K562 (cell line): Measurements from ENCODE around the gene ZNF821. TPM values are rescaled to one million over a fixed set of nuclear protein-coding genes. Genes with fewer than 3 reads are reported as not detected.

Experiments
- DMBX1 ChIP-seq: fragments of 250-450 bp; sonication (Bioruptor Pico); IDR thresholded peaks from 2 replicates; pipeline ENCODE4 v1.8.0; 2022; ENCODE audit warnings: inconsistent platforms, mild to moderate bottlenecking, moderate library complexity, borderline replicate concordance
- EGR1 ChIP-seq: fragments of 450-650 bp; conservative IDR thresholded peaks from 2 replicates; pipeline ENCODE4 v1.6.1; 2017; ENCODE audit warnings: mild to moderate bottlenecking
- JUND ChIP-seq, 2 experiments: IDR thresholded peaks; 2 replicates in 1 of 2; 3 replicates in 1 of 2; pipeline ENCODE4 v1.6.1; 2011; ENCODE audit warnings: borderline replicate concordance in 2 of 2, low read depth in 2 of 2, low read length in 2 of 2, improper control_type of control experiment in 1 of 2, missing biosample characterization in 1 of 2, missing genetic modification characterization in 1 of 2, missing genetic modification reagents in 1 of 2
- PHB ChIP-seq: fragments of 250-450 bp; sonication (Bioruptor Pico); IDR thresholded peaks from 2 replicates; pipeline ENCODE4 v1.5.0; 2021
- RAD51 ChIP-seq: fragments of 450-650 bp; IDR thresholded peaks from 2 replicates; pipeline ENCODE4 v1.7.1; 2016; ENCODE audit warnings: low read depth, mild to moderate bottlenecking, borderline replicate concordance
- TBL1XR1 ChIP-seq, 2 experiments: IDR thresholded peaks; 2 replicates each; pipeline ENCODE4 v1.6.1; 2012; ENCODE audit warnings: improper control_type of control experiment in 2 of 2, low read length in 2 of 2, mild to moderate bottlenecking in 1 of 2
- ZBED1 ChIP-seq: IDR thresholded peaks from 2 replicates; pipeline ENCODE4 v1.6.1; 2014
- ZBTB7A ChIP-seq: IDR thresholded peaks from 2 replicates; pipeline ENCODE4 v1.6.1; 2011; ENCODE audit warnings: low read depth, mild to moderate bottlenecking, low read length, moderate library complexity, borderline replicate concordance; ENCODE audit not compliant: control insufficient read depth
- polyA plus RNA-seq, 8 experiments: library from polyadenylated mRNA; depleted of rRNA in 4 of 8; stranded (reverse) in 5 of 8; unstranded in 3 of 8; fragments of >200 nt; fragmentation: Nextera tagmentation in 2 of 8; fragmentation: Illumina TruSeq in 1 of 8; extraction: Ambion mirVana in 2 of 8; extraction: Trizol in 1 of 8; gene quantifications; 2 replicates each; pipeline versions ENCODE4 v1.2.1 to v1.2.3, GENCODE V29; 2011 to 2014; ENCODE audit warnings: inconsistent platforms in 1 of 8, missing spikeins in 1 of 8
- total RNA-seq, 7 experiments: library from RNA; depleted of rRNA in 6 of 7; stranded (reverse); fragments of >200 nt in 6 of 7; fragmentation: Illumina TruSeq in 2 of 7; extraction: Trizol in 2 of 7; gene quantifications; 2 replicates each; pipeline versions ENCODE4 v1.2.1 to v1.2.3, GENCODE V29; 2011 to 2021; ENCODE audit warnings: low replicate concordance in 1 of 7
- TF ChIP-seq, protein P1 (sequence below): fragments of 200-800 bp; sonication (Bioruptor generic); IDR thresholded peaks from 2 replicates; pipeline ENCODE4 v1.6.1; 2017; ENCODE audit warnings: missing genetic modification characterization, missing compliant biosample characterization
- TF ChIP-seq, protein P2 (sequence below): fragments of 250-450 bp; sonication (Bioruptor Pico); IDR thresholded peaks from 2 replicates; pipeline ENCODE4 v1.4.0; 2020
- TF ChIP-seq, protein P3 (sequence below): sonication (generic); formaldehyde crosslinking; IDR thresholded peaks from 2 replicates; pipeline ENCODE4 v1.8.1; 2022; ENCODE audit warnings: missing genetic modification reagents
- TF ChIP-seq, protein P4 (sequence below): sonication (generic); formaldehyde crosslinking; IDR thresholded peaks from 2 replicates; pipeline ENCODE4 v1.8.0; 2022; ENCODE audit warnings: mild to moderate bottlenecking, missing genetic modification reagents
- TF ChIP-seq, protein P5 (sequence below): IDR thresholded peaks from 2 replicates; pipeline ENCODE4 v1.6.1; 2012; ENCODE audit warnings: low read depth, low read length, improper control_type of control experiment, borderline replicate concordance

Gene ZNF821
- total and polyA plus RNA-seq, 9 of the 15 experiments (the other 6 are each of a cell fraction or from before 2014, with no cell fraction given) = 0.38 to 5.6 (median 3.6) TPM

DNA sequence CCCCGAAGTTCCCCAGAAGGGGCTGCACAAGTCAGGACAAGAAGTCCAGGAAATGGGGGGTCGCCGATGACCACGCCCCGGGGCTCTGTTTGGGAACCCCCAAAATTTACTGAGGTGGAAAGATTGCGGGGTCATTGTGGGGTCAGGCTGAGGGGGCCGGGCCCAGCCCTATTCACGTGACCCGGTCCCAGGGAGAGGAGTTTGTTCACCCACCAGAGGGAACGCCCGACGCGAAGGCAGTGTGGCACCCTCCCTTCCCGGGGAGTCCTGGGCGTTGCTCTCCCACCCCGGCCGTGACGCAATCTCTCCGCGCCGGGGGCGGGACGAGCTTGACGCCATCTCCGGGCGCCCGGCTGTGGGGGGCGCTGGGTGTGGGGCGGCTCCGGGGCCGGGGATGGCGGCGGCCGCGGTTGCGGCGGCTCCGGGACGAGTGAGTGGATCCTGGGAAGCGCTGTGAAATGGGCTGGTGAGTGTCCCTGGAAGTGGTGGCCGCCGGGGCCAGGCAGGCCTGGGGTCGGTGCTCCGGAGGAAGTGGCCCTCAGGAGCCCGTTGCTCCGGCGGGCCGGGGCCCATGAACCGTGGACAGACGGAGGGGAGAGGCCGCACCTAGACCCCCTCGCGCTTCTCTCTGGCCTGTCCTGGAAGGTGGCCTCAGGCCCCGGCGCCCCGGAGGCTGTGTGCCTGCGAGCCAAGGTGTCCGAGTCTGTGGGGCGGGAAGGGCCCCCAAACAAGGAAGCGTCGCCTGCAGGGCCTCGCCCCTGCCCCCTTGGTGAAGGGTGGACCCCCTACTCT lies 38.1 kb downstream of the ZNF821 start, which contains the start of gene ATXN1L (continued):
- TF ChIP-seq JUND (IDR thresholded peaks at IDR 0.05; ENCODE audit: borderline replicate concordance, low read depth, low read length) = peak; percentile 77; the same call in 1 of the 2 replicates
- no peak; the same call in 2 of the 3 replicates for TF ChIP-seq JUND (tag; IDR thresholded peaks at IDR 0.05; ENCODE audit: borderline replicate concordance, low read depth, low read length)
- TF ChIP-seq, protein P1, sequence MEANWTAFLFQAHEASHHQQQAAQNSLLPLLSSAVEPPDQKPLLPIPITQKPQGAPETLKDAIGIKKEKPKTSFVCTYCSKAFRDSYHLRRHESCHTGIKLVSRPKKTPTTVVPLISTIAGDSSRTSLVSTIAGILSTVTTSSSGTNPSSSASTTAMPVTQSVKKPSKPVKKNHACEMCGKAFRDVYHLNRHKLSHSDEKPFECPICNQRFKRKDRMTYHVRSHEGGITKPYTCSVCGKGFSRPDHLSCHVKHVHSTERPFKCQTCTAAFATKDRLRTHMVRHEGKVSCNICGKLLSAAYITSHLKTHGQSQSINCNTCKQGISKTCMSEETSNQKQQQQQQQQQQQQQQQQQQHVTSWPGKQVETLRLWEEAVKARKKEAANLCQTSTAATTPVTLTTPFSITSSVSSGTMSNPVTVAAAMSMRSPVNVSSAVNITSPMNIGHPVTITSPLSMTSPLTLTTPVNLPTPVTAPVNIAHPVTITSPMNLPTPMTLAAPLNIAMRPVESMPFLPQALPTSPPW = peak; percentile 97
- TF ChIP-seq, protein P2, sequence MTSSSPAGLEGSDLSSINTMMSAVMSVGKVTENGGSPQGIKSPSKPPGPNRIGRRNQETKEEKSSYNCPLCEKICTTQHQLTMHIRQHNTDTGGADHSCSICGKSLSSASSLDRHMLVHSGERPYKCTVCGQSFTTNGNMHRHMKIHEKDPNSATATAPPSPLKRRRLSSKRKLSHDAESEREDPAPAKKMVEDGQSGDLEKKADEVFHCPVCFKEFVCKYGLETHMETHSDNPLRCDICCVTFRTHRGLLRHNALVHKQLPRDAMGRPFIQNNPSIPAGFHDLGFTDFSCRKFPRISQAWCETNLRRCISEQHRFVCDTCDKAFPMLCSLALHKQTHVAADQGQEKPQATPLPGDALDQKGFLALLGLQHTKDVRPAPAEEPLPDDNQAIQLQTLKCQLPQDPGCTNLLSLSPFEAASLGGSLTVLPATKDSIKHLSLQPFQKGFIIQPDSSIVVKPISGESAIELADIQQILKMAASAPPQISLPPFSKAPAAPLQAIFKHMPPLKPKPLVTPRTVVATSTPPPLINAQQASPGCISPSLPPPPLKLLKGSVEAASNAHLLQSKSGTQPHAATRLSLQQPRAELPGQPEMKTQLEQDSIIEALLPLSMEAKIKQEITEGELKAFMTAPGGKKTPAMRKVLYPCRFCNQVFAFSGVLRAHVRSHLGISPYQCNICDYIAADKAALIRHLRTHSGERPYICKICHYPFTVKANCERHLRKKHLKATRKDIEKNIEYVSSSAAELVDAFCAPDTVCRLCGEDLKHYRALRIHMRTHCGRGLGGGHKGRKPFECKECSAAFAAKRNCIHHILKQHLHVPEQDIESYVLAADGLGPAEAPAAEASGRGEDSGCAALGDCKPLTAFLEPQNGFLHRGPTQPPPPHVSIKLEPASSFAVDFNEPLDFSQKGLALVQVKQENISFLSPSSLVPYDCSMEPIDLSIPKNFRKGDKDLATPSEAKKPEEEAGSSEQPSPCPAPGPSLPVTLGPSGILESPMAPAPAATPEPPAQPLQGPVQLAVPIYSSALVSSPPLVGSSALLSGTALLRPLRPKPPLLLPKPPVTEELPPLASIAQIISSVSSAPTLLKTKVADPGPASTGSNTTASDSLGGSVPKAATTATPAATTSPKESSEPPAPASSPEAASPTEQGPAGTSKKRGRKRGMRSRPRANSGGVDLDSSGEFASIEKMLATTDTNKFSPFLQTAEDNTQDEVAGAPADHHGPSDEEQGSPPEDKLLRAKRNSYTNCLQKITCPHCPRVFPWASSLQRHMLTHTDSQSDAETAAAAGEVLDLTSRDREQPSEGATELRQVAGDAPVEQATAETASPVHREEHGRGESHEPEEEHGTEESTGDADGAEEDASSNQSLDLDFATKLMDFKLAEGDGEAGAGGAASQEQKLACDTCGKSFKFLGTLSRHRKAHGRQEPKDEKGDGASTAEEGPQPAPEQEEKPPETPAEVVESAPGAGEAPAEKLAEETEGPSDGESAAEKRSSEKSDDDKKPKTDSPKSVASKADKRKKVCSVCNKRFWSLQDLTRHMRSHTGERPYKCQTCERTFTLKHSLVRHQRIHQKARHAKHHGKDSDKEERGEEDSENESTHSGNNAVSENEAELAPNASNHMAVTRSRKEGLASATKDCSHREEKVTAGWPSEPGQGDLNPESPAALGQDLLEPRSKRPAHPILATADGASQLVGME (CRISPR knock-in tag) = 0 out of 2 replicates have a peak, but pooled peaks have one; percentile 26
- TF ChIP-seq RAD51 = peak; percentile 86
- TF ChIP-seq DMBX1 (CRISPR knock-in tag) = peak; percentile 68; the same call in 1 of the 2 replicates
- peak; percentile 90; the same call in 1 of the 2 replicates for TF ChIP-seq ZBTB7A
- TF ChIP-seq, protein P3, sequence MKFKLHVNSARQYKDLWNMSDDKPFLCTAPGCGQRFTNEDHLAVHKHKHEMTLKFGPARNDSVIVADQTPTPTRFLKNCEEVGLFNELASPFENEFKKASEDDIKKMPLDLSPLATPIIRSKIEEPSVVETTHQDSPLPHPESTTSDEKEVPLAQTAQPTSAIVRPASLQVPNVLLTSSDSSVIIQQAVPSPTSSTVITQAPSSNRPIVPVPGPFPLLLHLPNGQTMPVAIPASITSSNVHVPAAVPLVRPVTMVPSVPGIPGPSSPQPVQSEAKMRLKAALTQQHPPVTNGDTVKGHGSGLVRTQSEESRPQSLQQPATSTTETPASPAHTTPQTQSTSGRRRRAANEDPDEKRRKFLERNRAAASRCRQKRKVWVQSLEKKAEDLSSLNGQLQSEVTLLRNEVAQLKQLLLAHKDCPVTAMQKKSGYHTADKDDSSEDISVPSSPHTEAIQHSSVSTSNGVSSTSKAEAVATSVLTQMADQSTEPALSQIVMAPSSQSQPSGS (CRISPR knock-in tag) = peak; percentile 46; the same call in 1 of the 2 replicates
- TF ChIP-seq ZBED1 = peak; percentile 46; the same call in 1 of the 2 replicates
- no peak for TF ChIP-seq PHB (CRISPR knock-in tag)
- TF ChIP-seq, protein P4, sequence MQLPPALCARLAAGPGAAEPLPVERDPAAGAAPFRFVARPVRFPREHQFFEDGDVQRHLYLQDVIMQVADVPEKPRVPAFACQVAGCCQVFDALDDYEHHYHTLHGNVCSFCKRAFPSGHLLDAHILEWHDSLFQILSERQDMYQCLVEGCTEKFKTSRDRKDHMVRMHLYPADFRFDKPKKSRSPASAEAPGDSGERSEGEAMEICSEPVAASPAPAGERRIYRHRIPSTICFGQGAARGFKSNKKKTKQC = no peak
- TF ChIP-seq, protein P5, sequence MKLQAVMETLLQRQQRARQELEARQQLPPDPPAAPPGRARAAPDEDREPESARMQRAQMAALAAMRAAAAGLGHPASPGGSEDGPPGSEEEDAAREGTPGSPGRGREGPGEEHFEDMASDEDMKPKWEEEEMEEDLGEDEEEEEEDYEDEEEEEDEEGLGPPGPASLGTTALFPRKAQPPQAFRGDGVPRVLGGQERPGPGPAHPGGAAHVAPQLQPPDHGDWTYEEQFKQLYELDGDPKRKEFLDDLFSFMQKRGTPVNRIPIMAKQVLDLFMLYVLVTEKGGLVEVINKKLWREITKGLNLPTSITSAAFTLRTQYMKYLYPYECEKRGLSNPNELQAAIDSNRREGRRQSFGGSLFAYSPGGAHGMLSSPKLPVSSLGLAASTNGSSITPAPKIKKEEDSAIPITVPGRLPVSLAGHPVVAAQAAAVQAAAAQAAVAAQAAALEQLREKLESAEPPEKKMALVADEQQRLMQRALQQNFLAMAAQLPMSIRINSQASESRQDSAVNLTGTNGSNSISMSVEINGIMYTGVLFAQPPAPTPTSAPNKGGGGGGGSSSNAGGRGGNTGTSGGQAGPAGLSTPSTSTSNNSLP = no peak
- TF ChIP-seq TBL1XR1 (IDR thresholded peaks at IDR 0.05; ENCODE audit: low read length in 2 of 2) = peak in 1 of 2 experiments; percentile 98; a peak in 2 of 4 replicates
- peak; percentile 62 for TF ChIP-seq EGR1
